ENCODE measurements around the gene SMAP2.
A peak's percentile ranks its signal among the peaks of the same experiment; 100 is the strongest.
"Not testable (repeated sequence)": the region's sequence is repeated elsewhere in the genome, so short reads cannot be mapped to it uniquely, and the experiment has no call there.

The SMAP2 gene

GRCh38 chr1:40373323-40374283 is at the start of gene SMAP2:
SMAP2 (plus strand) TSS chr1:40373727; CDS start chr1:40374121, 394 bp downstream.
- Histone ChIP-seq H3K27ac (ENCODE audit: low read depth, low read length) (no peak within 1 kb of the TSS), H3K4me1 (ENCODE audit: control insufficient read depth, insufficient read depth, low read length) (peaks cover 8% of the 10 kb centered on the region), H3K27me3 (ENCODE audit: control insufficient read depth, insufficient read depth, low read length) (peaks cover 5% of the 10 kb centered on the region; the same call in 1 of the 2 replicates), H3K9me3 (ENCODE audit: control insufficient read depth, insufficient read depth, low read depth, low read length) (no peaks in the 10 kb centered on the region), H3K36me3 (ENCODE audit: control insufficient read depth, insufficient read depth, low read length) (no peaks in the 10 kb centered on the region), H3K4me3 (ENCODE audit: low read depth, low read length) (peak within 1 kb of the TSS; percentile 89), H3K9ac (ENCODE audit: low read length) (peak within 1 kb of the TSS; percentile 69)

DNA sequence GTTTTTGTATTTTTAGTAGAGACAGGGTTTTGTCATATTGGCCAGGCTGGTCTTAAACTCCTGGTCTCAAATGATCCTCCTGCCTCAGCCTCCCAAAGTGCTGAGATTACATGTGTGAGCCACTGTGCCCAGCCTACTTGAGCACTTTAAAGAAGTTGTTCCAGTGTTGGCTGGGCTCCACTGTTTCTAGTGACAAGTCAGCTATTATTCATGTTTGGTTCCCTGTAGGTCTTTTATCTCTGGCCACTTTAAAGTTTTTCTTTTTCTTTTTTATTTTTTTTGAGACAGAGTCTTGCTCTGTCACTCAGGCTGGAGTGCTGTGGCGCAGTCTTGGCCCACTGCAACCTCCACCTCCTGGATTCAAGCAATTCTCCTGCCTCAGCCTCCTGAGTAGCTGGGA is 42.1 kb upstream of the SMAP2 start:
- H3K27me3 ChIP-seq (ENCODE audit: control insufficient read depth, insufficient read depth, low read length); H3K4me1 ChIP-seq (ENCODE audit: control insufficient read depth, insufficient read depth, low read length); H3K9me3 ChIP-seq (ENCODE audit: control insufficient read depth, insufficient read depth, low read depth, low read length); H3K9ac ChIP-seq (ENCODE audit: low read length); H3K27ac ChIP-seq (ENCODE audit: low read depth, low read length); H3K36me3 ChIP-seq (ENCODE audit: control insufficient read depth, insufficient read depth, low read length); H3K4me3 ChIP-seq (ENCODE audit: low read depth, low read length): not testable (repeated sequence)

DNA sequence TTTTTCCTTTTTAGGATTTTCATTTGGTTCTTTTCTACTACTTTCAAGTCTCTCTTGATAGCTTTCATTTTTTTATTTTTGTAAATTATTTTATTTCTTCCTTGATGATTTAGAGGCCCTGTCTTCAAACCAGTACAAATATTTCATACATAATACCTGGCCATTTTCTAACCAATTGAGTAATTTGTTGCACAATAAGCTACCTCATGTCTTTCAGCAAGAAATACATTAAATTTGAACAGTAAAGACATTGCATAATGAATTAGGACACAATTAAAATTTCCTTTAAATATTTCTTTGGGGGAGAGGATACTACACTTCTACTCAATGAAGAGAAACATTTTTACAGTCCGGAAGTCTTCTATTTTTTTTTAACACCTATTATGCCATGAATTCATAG is 40.8 kb upstream of the SMAP2 start:
- Histone ChIP-seq H3K36me3 (ENCODE audit: control insufficient read depth, insufficient read depth, low read length) (no peaks in the 10 kb centered on the region), H3K9ac (ENCODE audit: low read length) (no peak overlapping the region), H3K9me3 (ENCODE audit: control insufficient read depth, insufficient read depth, low read depth, low read length) (no peaks in the 10 kb centered on the region), H3K4me3 (ENCODE audit: low read depth, low read length) (no peak overlapping the region), H3K4me1 (ENCODE audit: control insufficient read depth, insufficient read depth, low read length) (no peaks in the 10 kb centered on the region), H3K27ac (ENCODE audit: low read depth, low read length) (no peak overlapping the region), H3K27me3 (ENCODE audit: control insufficient read depth, insufficient read depth, low read length) (no peaks in the 10 kb centered on the region)

- H3K4me1 ChIP-seq (ENCODE audit: control insufficient read depth, insufficient read depth, low read length) = no peaks in the 10 kb centered on the region
- no peak overlapping the region for H3K9ac ChIP-seq (ENCODE audit: low read length)
- H3K9me3 ChIP-seq (ENCODE audit: control insufficient read depth, insufficient read depth, low read depth, low read length) = no peaks in the 10 kb centered on the region
- no peaks in the 10 kb centered on the region for H3K36me3 ChIP-seq (ENCODE audit: control insufficient read depth, insufficient read depth, low read length)
- no peak overlapping the region for H3K4me3 ChIP-seq (ENCODE audit: low read depth, low read length)
- H3K27ac ChIP-seq (ENCODE audit: low read depth, low read length) = no peak overlapping the region
- H3K27me3 ChIP-seq (ENCODE audit: control insufficient read depth, insufficient read depth, low read length) = peaks cover 9% of the 10 kb centered on the region; the same call in 1 of the 2 replicates
These were observed 36.1 kb upstream of the SMAP2 start for GRCh38 chr1:40337443-40337842.

DNA sequence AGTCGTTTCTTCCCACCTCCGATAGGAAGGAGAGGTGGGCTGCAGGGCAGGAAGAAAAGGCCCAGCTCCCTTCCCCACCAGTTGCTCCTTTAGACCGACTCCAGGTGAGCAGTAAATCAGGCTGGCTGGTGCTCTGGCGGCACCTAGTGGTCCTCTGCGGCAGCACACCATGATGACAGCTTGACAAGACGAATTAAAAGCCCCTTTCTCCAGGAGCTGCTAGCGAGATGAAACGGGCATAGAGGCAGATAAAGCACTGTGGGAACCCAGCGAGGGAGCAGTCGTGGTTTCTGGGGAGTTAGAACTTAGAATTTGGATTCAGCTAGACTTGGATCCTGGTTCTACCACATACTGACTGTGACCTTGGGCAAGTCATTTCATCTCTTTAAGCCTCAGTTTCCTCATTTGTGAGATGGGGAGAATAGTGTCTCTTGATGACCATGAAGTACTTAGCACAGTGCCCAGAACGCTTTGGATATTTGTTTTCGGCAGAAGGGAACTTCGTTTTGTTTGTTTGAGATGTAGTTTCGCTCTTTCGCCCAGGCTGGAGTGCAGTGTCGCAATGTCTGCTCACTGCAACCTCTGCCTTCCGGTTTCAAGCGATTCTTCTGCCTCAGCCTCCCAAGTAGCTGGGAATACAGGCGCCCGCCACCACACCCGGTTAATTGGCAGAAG is 34.6 kb upstream of the SMAP2 start:
- no peak overlapping the region for H3K27ac ChIP-seq (ENCODE audit: low read depth, low read length)
- H3K9ac ChIP-seq (ENCODE audit: low read length) = no peak overlapping the region
- no peak overlapping the region for H3K4me3 ChIP-seq (ENCODE audit: low read depth, low read length)
- H3K36me3 ChIP-seq (ENCODE audit: control insufficient read depth, insufficient read depth, low read length) = no peaks in the 10 kb centered on the region
- H3K4me1 ChIP-seq (ENCODE audit: control insufficient read depth, insufficient read depth, low read length) = no peaks in the 10 kb centered on the region
- H3K27me3 ChIP-seq (ENCODE audit: control insufficient read depth, insufficient read depth, low read length) = peaks cover 9% of the 10 kb centered on the region; the same call in 1 of the 2 replicates
- H3K9me3 ChIP-seq (ENCODE audit: control insufficient read depth, insufficient read depth, low read depth, low read length) = no peaks in the 10 kb centered on the region

GRCh38 chr1:40339420-40340323 is 33.9 kb upstream of the SMAP2 start:
- Histone ChIP-seq H3K4me1 (ENCODE audit: control insufficient read depth, insufficient read depth, low read length) (no peaks in the 10 kb centered on the region), H3K27me3 (ENCODE audit: control insufficient read depth, insufficient read depth, low read length) (peaks cover 9% of the 10 kb centered on the region; the same call in 1 of the 2 replicates), H3K27ac (ENCODE audit: low read depth, low read length) (no peak overlapping the region), H3K4me3 (ENCODE audit: low read depth, low read length) (no peak overlapping the region), H3K9ac (ENCODE audit: low read length) (no peak overlapping the region), H3K36me3 (ENCODE audit: control insufficient read depth, insufficient read depth, low read length) (no peaks in the 10 kb centered on the region), H3K9me3 (ENCODE audit: control insufficient read depth, insufficient read depth, low read depth, low read length) (no peaks in the 10 kb centered on the region)

DNA sequence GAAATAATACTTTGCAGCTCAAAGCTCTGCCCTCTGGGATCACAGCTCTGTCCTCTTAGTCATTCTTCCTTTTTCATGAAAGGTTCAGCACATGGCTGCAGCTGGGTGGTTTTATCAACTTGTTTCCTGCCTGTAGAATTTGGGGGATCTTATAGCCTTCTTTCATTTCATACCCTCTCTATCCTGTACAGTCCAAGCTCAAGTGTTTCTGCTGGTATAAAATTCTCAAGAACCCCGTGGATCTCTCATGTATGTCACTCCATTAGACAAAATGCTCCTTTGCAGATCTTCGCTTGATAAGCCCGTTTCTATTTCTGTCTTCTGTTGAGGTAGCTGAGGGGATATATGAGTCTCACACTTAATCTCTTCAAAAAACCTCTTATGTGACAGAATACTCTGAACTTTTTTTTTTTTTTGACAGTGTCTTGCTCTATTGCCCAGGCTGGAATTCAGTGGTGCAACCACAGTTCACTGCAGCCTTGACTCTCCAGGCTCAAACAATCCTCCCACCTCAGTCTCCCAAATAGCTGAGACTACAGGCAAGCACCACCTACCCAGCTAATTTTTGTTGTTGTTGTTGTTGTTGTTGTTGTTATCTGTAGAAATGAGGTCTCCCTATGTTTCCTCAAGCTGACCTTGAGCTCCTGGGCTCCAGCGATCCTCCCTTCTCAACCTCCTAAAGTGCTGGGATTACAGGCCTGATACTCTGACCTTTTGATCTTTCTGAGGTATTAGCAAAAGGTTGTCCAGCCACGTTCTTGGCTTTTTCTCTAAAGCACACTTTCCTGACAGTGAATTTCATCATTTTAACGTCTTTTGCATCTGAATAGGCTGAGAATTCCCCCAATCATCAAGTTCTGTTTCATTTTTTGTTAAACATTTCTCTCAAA is 31.8 kb upstream of the SMAP2 start:
- Histone ChIP-seq H3K9ac (ENCODE audit: low read length) (no peak overlapping the region), H3K27me3 (ENCODE audit: control insufficient read depth, insufficient read depth, low read length) (peaks cover 9% of the 10 kb centered on the region; the same call in 1 of the 2 replicates), H3K36me3 (ENCODE audit: control insufficient read depth, insufficient read depth, low read length) (no peaks in the 10 kb centered on the region), H3K4me1 (ENCODE audit: control insufficient read depth, insufficient read depth, low read length) (no peaks in the 10 kb centered on the region), H3K9me3 (ENCODE audit: control insufficient read depth, insufficient read depth, low read depth, low read length) (no peaks in the 10 kb centered on the region), H3K4me3 (ENCODE audit: low read depth, low read length) (no peak overlapping the region), H3K27ac (ENCODE audit: low read depth, low read length) (no peak overlapping the region)

DNA sequence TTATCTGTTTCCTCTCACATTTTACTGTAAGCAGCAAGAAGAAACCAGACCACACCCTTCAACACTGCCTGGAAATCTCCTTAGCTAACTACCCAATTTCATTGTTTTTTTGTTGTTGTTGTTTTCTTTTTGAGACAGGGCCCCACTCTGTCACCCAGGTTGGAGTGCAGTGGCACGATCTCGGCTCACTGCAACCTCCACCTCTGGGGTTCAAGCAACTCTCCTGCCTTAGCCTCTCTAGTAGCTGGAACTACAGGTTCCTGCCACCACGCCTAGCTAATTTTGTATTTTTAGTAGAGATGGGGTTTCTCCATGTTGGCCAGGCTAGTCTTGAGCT is 31.2 kb upstream of the SMAP2 start:
- H3K4me1 ChIP-seq (ENCODE audit: control insufficient read depth, insufficient read depth, low read length); H3K36me3 ChIP-seq (ENCODE audit: control insufficient read depth, insufficient read depth, low read length); H3K9ac ChIP-seq (ENCODE audit: low read length); H3K9me3 ChIP-seq (ENCODE audit: control insufficient read depth, insufficient read depth, low read depth, low read length); H3K4me3 ChIP-seq (ENCODE audit: low read depth, low read length); H3K27me3 ChIP-seq (ENCODE audit: control insufficient read depth, insufficient read depth, low read length); H3K27ac ChIP-seq (ENCODE audit: low read depth, low read length): not testable (repeated sequence)

GRCh38 chr1:40344597-40344996 is 28.9 kb upstream of the SMAP2 start:
- Histone ChIP-seq H3K4me3 (ENCODE audit: low read depth, low read length) (no peak overlapping the region), H3K9me3 (ENCODE audit: control insufficient read depth, insufficient read depth, low read depth, low read length) (no peaks in the 10 kb centered on the region), H3K9ac (ENCODE audit: low read length) (no peak overlapping the region), H3K27me3 (ENCODE audit: control insufficient read depth, insufficient read depth, low read length) (peaks cover 5% of the 10 kb centered on the region; the same call in 1 of the 2 replicates), H3K4me1 (ENCODE audit: control insufficient read depth, insufficient read depth, low read length) (no peaks in the 10 kb centered on the region), H3K27ac (ENCODE audit: low read depth, low read length) (no peak overlapping the region), H3K36me3 (ENCODE audit: control insufficient read depth, insufficient read depth, low read length) (no peaks in the 10 kb centered on the region)

DNA sequence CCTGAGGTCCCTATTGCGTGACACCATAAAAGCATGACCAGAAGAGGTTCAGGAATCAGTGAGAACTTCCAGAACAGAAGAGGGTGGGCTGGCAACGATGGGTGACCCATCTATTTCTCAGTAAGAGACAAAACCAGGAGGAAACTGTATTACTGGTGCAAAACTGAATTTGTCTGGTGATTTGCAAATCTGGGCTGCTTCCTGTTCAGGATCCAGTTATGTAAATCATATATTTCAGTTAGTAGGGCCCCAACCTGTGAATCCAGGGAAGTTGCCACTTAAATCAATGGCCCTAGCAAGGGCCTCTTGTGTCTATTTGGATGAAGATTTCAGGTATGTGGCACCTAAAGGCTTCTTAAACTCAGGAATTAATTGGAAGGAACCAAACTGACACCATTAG is 23.1 kb upstream of the SMAP2 start:
- Histone ChIP-seq H3K27me3 (ENCODE audit: control insufficient read depth, insufficient read depth, low read length) (no peaks in the 10 kb centered on the region), H3K9me3 (ENCODE audit: control insufficient read depth, insufficient read depth, low read depth, low read length) (no peaks in the 10 kb centered on the region), H3K4me1 (ENCODE audit: control insufficient read depth, insufficient read depth, low read length) (no peaks in the 10 kb centered on the region), H3K4me3 (ENCODE audit: low read depth, low read length) (no peak overlapping the region), H3K9ac (ENCODE audit: low read length) (no peak overlapping the region), H3K27ac (ENCODE audit: low read depth, low read length) (no peak overlapping the region), H3K36me3 (ENCODE audit: control insufficient read depth, insufficient read depth, low read length) (no peaks in the 10 kb centered on the region)
